HepG2 (cell line): ENCODE measurements around the gene SACS.

Experiments used
- CTCF ChIP-seq: sonication (generic); formaldehyde crosslinking; IDR thresholded peaks from 2 replicates; pipeline ENCODE4 v1.5.0; 2020; ENCODE audit warnings: mild to moderate bottlenecking, missing genetic modification reagents, moderate library complexity
- EZH2 ChIP-seq: conservative IDR thresholded peaks from 2 replicates; pipeline ENCODE4 v1.6.1; 2012; ENCODE audit warnings: mild to moderate bottlenecking, low read depth, low read length, moderate library complexity
- IKZF4 ChIP-seq: sonication (generic); formaldehyde crosslinking; IDR thresholded peaks from 2 replicates; pipeline ENCODE4 v1.5.1; 2020; ENCODE audit warnings: borderline replicate concordance, mild to moderate bottlenecking, low read depth, missing genetic modification reagents; ENCODE audit errors: not compliant biosample characterization
- MZF1 ChIP-seq: sonication (generic); formaldehyde crosslinking; IDR thresholded peaks from 2 replicates; pipeline ENCODE4 v1.8.1; 2023; ENCODE audit warnings: mild to moderate bottlenecking, missing genetic modification reagents, borderline replicate concordance
- RAD21 ChIP-seq: fragments of 450-650 bp; formaldehyde crosslinking; IDR thresholded peaks from 2 replicates; pipeline ENCODE4 v1.5.0; 2020; ENCODE audit warnings: mild to moderate bottlenecking
- SATB2 ChIP-seq: sonication (generic); formaldehyde crosslinking; IDR thresholded peaks from 2 replicates; pipeline ENCODE4 v1.5.0; 2020; ENCODE audit warnings: missing genetic modification reagents
- ZBTB33 ChIP-seq: sonication (generic); formaldehyde crosslinking; IDR thresholded peaks from 2 replicates; pipeline ENCODE4 v1.4.0; 2020; ENCODE audit warnings: missing genetic modification reagents
- ZC3H4 ChIP-seq: sonication (generic); formaldehyde crosslinking; IDR thresholded peaks from 2 replicates; pipeline ENCODE4 v1.4.0; 2020; ENCODE audit warnings: missing genetic modification reagents, borderline replicate concordance
- ZNF274 ChIP-seq: sonication (generic); formaldehyde crosslinking; IDR thresholded peaks from 2 replicates; pipeline ENCODE4 v1.5.1; 2020; ENCODE audit warnings: mild to moderate bottlenecking, missing genetic modification reagents
- ZNF766 ChIP-seq: sonication (generic); formaldehyde crosslinking; IDR thresholded peaks from 2 replicates; pipeline ENCODE4 v1.5.0; 2020; ENCODE audit warnings: missing genetic modification reagents, borderline replicate concordance
- TF ChIP-seq, protein P1 (sequence below): sonication (generic); formaldehyde crosslinking; IDR thresholded peaks from 2 replicates; pipeline ENCODE4 v1.8.0; 2022; ENCODE audit warnings: mild to moderate bottlenecking, missing genetic modification reagents

GRCh38 chr13:23365652-23366051 is 67.8 kb downstream of the SACS start:
- TF ChIP-seq ZC3H4 (CRISPR knock-in tag) (no peak), IKZF4 (CRISPR knock-in tag) (no peak), SATB2 (no peak), CTCF (no peak), ZBTB33 (CRISPR knock-in tag) (no peak), RAD21 (no peak), MZF1 (no peak), ZNF766 (CRISPR knock-in tag) (no peak), EZH2 (no peak), ZNF274 (CRISPR knock-in tag) (no peak)
- TF ChIP-seq, protein P1, sequence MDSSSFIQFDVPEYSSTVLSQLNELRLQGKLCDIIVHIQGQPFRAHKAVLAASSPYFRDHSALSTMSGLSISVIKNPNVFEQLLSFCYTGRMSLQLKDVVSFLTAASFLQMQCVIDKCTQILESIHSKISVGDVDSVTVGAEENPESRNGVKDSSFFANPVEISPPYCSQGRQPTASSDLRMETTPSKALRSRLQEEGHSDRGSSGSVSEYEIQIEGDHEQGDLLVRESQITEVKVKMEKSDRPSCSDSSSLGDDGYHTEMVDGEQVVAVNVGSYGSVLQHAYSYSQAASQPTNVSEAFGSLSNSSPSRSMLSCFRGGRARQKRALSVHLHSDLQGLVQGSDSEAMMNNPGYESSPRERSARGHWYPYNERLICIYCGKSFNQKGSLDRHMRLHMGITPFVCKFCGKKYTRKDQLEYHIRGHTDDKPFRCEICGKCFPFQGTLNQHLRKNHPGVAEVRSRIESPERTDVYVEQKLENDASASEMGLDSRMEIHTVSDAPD: no peak
